MM.1S (cell line): ENCODE results near the gene LYPLA2.

Experiments
- DNase-seq: peaks from one replicate; pipeline ENCODE4 v3.0.0-alpha.2; 2015
- H2AFZ ChIP-seq: fragments of 300-600 bp; sonication (generic); 2 replicates; pipeline ENCODE4 v1.6.0; 2016; ENCODE audit warnings: antibody characterized with exemption, low read length
- H3F3A ChIP-seq: fragments of 300-600 bp; sonication (generic); 2 replicates; pipeline ENCODE4 v1.6.1; 2016; ENCODE audit warnings: mild to moderate bottlenecking, antibody characterized with exemption, low read length, moderate library complexity, mixed read lengths; ENCODE audit not compliant: insufficient read depth
- H3K27ac ChIP-seq: fragments of 300-600 bp; sonication (generic); 2 replicates; pipeline ENCODE4 v1.5.1; 2016; ENCODE audit warnings: mild to moderate bottlenecking, low read length
- H3K27me3 ChIP-seq: fragments of 300-600 bp; sonication (generic); replicated peaks from 2 replicates; pipeline ENCODE4 v1.6.0; 2016; ENCODE audit warnings: low read length; ENCODE audit not compliant: insufficient read depth
- H3K36me3 ChIP-seq: fragments of 300-600 bp; sonication (generic); replicated peaks from 2 replicates; pipeline ENCODE4 v1.6.1; 2016; ENCODE audit warnings: mild to moderate bottlenecking, low read length, mixed read lengths; ENCODE audit not compliant: insufficient read depth
- H3K4me1 ChIP-seq: fragments of 300-600 bp; sonication (generic); 2 replicates; pipeline ENCODE4 v1.6.1; 2016; ENCODE audit warnings: low read length, mixed read lengths
- H3K4me2 ChIP-seq: fragments of 300-600 bp; sonication (generic); 2 replicates; pipeline ENCODE4 v1.6.0; 2016; ENCODE audit warnings: low read depth, low read length
- H3K4me3 ChIP-seq: fragments of 300-600 bp; sonication (generic); 2 replicates; pipeline ENCODE4 v1.5.1; 2016; ENCODE audit warnings: low read length, mixed read lengths
- H3K79me2 ChIP-seq: fragments of 300-600 bp; sonication (generic); 2 replicates; pipeline ENCODE4 v1.6.1; 2016; ENCODE audit warnings: mixed run types, low read length, mixed read lengths
- H3K9ac ChIP-seq: fragments of 300-600 bp; sonication (generic); 2 replicates; pipeline ENCODE4 v1.6.1; 2016; ENCODE audit warnings: low read length, mixed read lengths
- H3K9me2 ChIP-seq: fragments of 300-600 bp; sonication (generic); replicated peaks from 2 replicates; pipeline ENCODE4 v1.6.1; 2016; ENCODE audit warnings: mild to moderate bottlenecking, low read length, mixed read lengths; ENCODE audit not compliant: insufficient read depth
- H3K9me3 ChIP-seq: fragments of 300-600 bp; sonication (generic); replicated peaks from 2 replicates; pipeline ENCODE4 v1.6.1; 2016; ENCODE audit warnings: mild to moderate bottlenecking, low read length, mixed read lengths; ENCODE audit not compliant: insufficient read depth
- H4K20me1 ChIP-seq: fragments of 300-600 bp; sonication (generic); 2 replicates; pipeline ENCODE4 v1.6.1; 2016; ENCODE audit warnings: mild to moderate bottlenecking, low read length, moderate library complexity, mixed read lengths; ENCODE audit not compliant: insufficient read depth
- CTCF ChIP-seq: fragments of 300-600 bp; sonication (generic); IDR thresholded peaks from 2 replicates; pipeline ENCODE4 v1.5.1; 2016; ENCODE audit warnings: antibody characterized with exemption, low read length, mixed read lengths
- EZH2 ChIP-seq: fragments of 300-600 bp; sonication (generic); optimal IDR thresholded peaks from 2 replicates; pipeline ENCODE3; 2017; ENCODE audit warnings: low read depth, mild to moderate bottlenecking, antibody characterized with exemption, low read length, mixed read lengths
- EZH2phosphoT487 ChIP-seq: fragments of 300-600 bp; sonication (generic); IDR thresholded peaks from 2 replicates; pipeline ENCODE4 v1.6.1; 2018; ENCODE audit warnings: antibody characterized with exemption, low read length

LYPLA2 gene

DNA sequence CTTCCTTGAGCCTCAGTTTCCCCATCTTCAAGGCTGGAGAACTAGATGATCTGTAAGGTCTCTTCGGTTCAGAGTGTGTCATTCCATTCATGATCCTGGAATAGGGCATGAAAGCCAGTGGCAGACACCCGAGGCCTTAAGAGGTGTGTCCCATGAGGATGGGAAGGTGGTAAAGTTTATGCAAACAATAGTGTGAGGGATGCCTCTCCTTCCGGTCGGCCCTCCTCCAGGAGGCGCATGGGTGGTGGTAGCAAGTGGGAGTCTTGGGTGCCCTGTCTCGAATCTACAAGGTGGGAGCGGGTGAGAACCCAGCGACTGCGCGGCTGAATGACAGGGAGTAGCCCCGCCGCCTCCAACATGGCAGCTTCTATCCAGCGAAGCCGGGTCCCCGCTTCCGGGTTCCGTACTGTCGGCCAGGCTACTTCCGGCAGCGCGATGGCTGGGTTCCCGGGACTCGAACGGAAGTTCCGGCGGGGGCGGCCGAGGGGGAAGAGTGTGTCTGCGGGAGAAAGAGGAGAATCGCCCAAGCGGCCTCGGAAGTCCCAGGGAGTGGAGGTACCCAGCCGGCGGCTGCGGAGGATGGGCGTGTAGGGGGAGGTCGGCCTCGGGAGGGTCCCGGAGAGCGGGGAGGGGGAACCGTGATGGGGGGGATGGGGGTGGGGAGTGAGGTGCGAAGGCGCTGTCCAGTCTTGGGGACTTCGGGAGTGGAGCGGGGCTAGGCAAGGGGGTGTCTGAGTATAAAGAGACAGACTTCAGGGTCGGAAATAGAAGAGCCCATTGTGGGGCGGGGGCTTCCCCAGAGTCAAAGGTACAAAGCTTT is at the start of gene LYPLA2:
Gene LYPLA2 (plus strand): TSS at position 450 of the 820 bp plus-strand sequence. CDS start 1,538 bp downstream, outside the sequence.
- H3K9me3 ChIP-seq = no peaks in the 10 kb centered on the region

GRCh38 chr1:23741609-23742008 is 49.3 kb upstream of the LYPLA2 start:
- peaks cover 18% of the 10 kb centered on the region for H3F3A ChIP-seq
- H3K9me2 ChIP-seq = no peaks in the 10 kb centered on the region
- H3K4me2 ChIP-seq = no peak overlapping the region
- H3K4me3 ChIP-seq = no peak overlapping the region
- H3K9ac ChIP-seq = no peak overlapping the region
- no peak overlapping the region for H2AFZ ChIP-seq
- DNase-seq = no peak
- no peaks in the 10 kb centered on the region for H3K27me3 ChIP-seq
- H3K9me3 ChIP-seq = no peaks in the 10 kb centered on the region
- H3K79me2 ChIP-seq = peaks cover 33% of the 10 kb centered on the region
- TF ChIP-seq EZH2phosphoT487 (no peak), EZH2 (no peak), CTCF (no peak)
- H3K36me3 ChIP-seq = no peaks in the 10 kb centered on the region
- no peak overlapping the region for H3K27ac ChIP-seq
- H4K20me1 ChIP-seq = peaks cover 2% of the 10 kb centered on the region
- peaks cover 8% of the 10 kb centered on the region for H3K4me1 ChIP-seq

More for the DNA sequence above, at the start of gene LYPLA2:
- TF ChIP-seq EZH2phosphoT487 = no peak
- TF ChIP-seq EZH2 = no peak
- TF ChIP-seq CTCF = no peak
- peak; percentile 84 for DNase-seq
- Histone ChIP-seq H3K4me1 (peaks cover 7% of the 10 kb centered on the region), H3K79me2 (peaks cover 33% of the 10 kb centered on the region), H3K27ac (peak within 1 kb of the TSS; percentile 12; the same call in 1 of the 2 replicates), H3F3A (peaks cover 7% of the 10 kb centered on the region), H3K36me3 (0 out of 2 replicates have a peak, but pooled peaks cover 4% of the 10 kb centered on the region), H4K20me1 (no peaks in the 10 kb centered on the region), H2AFZ (peak within 1 kb of the TSS; percentile 95), H3K4me2 (peak within 1 kb of the TSS; percentile 95), H3K9me2 (no peaks in the 10 kb centered on the region), H3K9ac (peak within 1 kb of the TSS; percentile 74), H3K27me3 (no peaks in the 10 kb centered on the region), H3K4me3 (peak within 1 kb of the TSS; percentile 90)

GRCh38 chr1:23742670-23743286 is 48.2 kb upstream of the LYPLA2 start:
- Histone ChIP-seq H3K9ac (peak overlapping the region; percentile 58; the same call in 1 of the 2 replicates), H4K20me1 (peaks cover 14% of the 10 kb centered on the region), H3K9me2 (no peaks in the 10 kb centered on the region), H3K4me1 (no peaks in the 10 kb centered on the region), H3K79me2 (peaks cover 45% of the 10 kb centered on the region), H3K36me3 (no peaks in the 10 kb centered on the region), H3K4me3 (peak overlapping the region; percentile 75), H2AFZ (peak overlapping the region; percentile 71), H3F3A (peaks cover 15% of the 10 kb centered on the region), H3K27ac (no peak overlapping the region), H3K27me3 (no peaks in the 10 kb centered on the region), H3K4me2 (peak overlapping the region; percentile 88), H3K9me3 (no peaks in the 10 kb centered on the region)
- no peak for DNase-seq
- TF ChIP-seq CTCF (no peak), EZH2 (no peak)
